OCI-LY3 (cell line): ENCODE measurements around the gene CNR2.
"Not testable (repeated sequence)": the region's sequence is repeated elsewhere in the genome, so short reads cannot be mapped to it uniquely, and the experiment has no call there.

Experiments
- H2AFZ ChIP-seq: fragments of 200-600, 300-600 bp; shearing (Covaris generic); 2 replicates; pipeline ENCODE4 v1.6.0; 2014; ENCODE audit warnings: antibody characterized with exemption, low read depth, low read length
- H3K27ac ChIP-seq: fragments of 200-600, 300-600 bp; sonication (generic); 2 replicates; pipeline ENCODE4 v1.5.1; 2014; ENCODE audit warnings: mild to moderate bottlenecking, low read length, moderate library complexity, mixed read lengths
- H3K27me3 ChIP-seq: fragments of 200-600, 300-600 bp; sonication (generic); 2 replicates; pipeline ENCODE4 v1.6.1; 2014; ENCODE audit warnings: low read depth, low read length, mixed read lengths
- H3K36me3 ChIP-seq: fragments of 200-600, 300-600 bp; sonication (generic); replicated peaks from 2 replicates; pipeline ENCODE3; 2014; ENCODE audit warnings: low read depth, low read length, mixed read lengths
- H3K4me1 ChIP-seq: fragments of 300-600, 200-600 bp; sonication (generic); 2 replicates; pipeline ENCODE4 v1.6.1; 2014; ENCODE audit warnings: low read length, mixed read lengths
- H3K4me2 ChIP-seq: fragments of 200-600, 300-600 bp; sonication (generic); 2 replicates; pipeline ENCODE4 v1.6.1; 2014; ENCODE audit warnings: low read length, mixed read lengths
- H3K4me3 ChIP-seq: fragments of 300-600, 200-600 bp; sonication (generic); 2 replicates; pipeline ENCODE4 v1.5.1; 2014; ENCODE audit warnings: antibody characterized with exemption, mild to moderate bottlenecking, low read length, moderate library complexity
- H3K79me2 ChIP-seq: fragments of 300-600, 200-600 bp; shearing (Covaris generic); 2 replicates; pipeline ENCODE4 v1.6.1; 2014; ENCODE audit warnings: mild to moderate bottlenecking, low read length, mixed read lengths
- H3K9ac ChIP-seq: fragments of 300-600, 200-600 bp; shearing (Covaris generic); 2 replicates; pipeline ENCODE4 v1.6.0; 2014; ENCODE audit warnings: mild to moderate bottlenecking, low read length, moderate library complexity
- H3K9me3 ChIP-seq: fragments of 200-600, 300-600 bp; shearing (Covaris generic); 2 replicates; pipeline ENCODE4 v1.6.1; 2014; ENCODE audit warnings: low read length, mixed read lengths; ENCODE audit not compliant: insufficient read depth
- H4K20me1 ChIP-seq: fragments of 200-600, 300-600 bp; sonication (generic); 2 replicates; pipeline ENCODE4 v1.6.1; 2016; ENCODE audit warnings: low read length, mixed read lengths; ENCODE audit not compliant: insufficient read depth
- CTCF ChIP-seq: fragments of 200-600, 300-600 bp; sonication (generic); IDR thresholded peaks from 2 replicates; pipeline ENCODE4 v1.5.1; 2014; ENCODE audit warnings: antibody characterized with exemption, low read length, low read depth
- EZH2phosphoT487 ChIP-seq: fragments of 200-600 bp; shearing (Covaris generic); IDR thresholded peaks from 2 replicates; pipeline ENCODE4 v1.6.1; 2018; ENCODE audit warnings: antibody characterized with exemption, mixed run types, low read depth

The CNR2 gene

GRCh38 chr1:23862640-23863039 is 50.5 kb downstream of the CNR2 start:
- H3K27ac ChIP-seq = no peak overlapping the region
- H3K27me3 ChIP-seq = no peaks in the 10 kb centered on the region
- H3K36me3 ChIP-seq = peaks cover 32% of the 10 kb centered on the region
- H2AFZ ChIP-seq = no peak overlapping the region
- H3K4me3 ChIP-seq = no peak overlapping the region
- H4K20me1 ChIP-seq = no peaks in the 10 kb centered on the region
- H3K9ac ChIP-seq = no peak overlapping the region
- TF ChIP-seq EZH2phosphoT487 (no peak), CTCF (no peak)
- H3K79me2 ChIP-seq = peaks cover 13% of the 10 kb centered on the region
- no peaks in the 10 kb centered on the region for H3K9me3 ChIP-seq
- no peak overlapping the region for H3K4me2 ChIP-seq
- peaks cover 11% of the 10 kb centered on the region for H3K4me1 ChIP-seq

- no peaks in the 10 kb centered on the region for H3K79me2 ChIP-seq
- H3K36me3 ChIP-seq = peaks cover 4% of the 10 kb centered on the region
- H3K27ac ChIP-seq = no peak overlapping the region
- no peaks in the 10 kb centered on the region for H3K27me3 ChIP-seq
- H3K9me3 ChIP-seq = no peaks in the 10 kb centered on the region
- H3K4me1 ChIP-seq = no peaks in the 10 kb centered on the region
- no peak overlapping the region for H3K9ac ChIP-seq
- peak; percentile 38 for TF ChIP-seq CTCF
- no peak for TF ChIP-seq EZH2phosphoT487
- no peaks in the 10 kb centered on the region for H4K20me1 ChIP-seq
- no peak overlapping the region for H3K4me3 ChIP-seq
- no peak overlapping the region for H3K4me2 ChIP-seq
- H2AFZ ChIP-seq = no peak overlapping the region
These were observed 58.6 kb downstream of the CNR2 start for GRCh38 chr1:23854568-23854967.

GRCh38 chr1:23853124-23853523 is 60.0 kb downstream of the CNR2 start:
- H3K27me3 ChIP-seq, H3K9ac ChIP-seq, H3K27ac ChIP-seq, H3K79me2 ChIP-seq, H3K9me3 ChIP-seq, H2AFZ ChIP-seq, H3K36me3 ChIP-seq, H3K4me3 ChIP-seq, H3K4me2 ChIP-seq, H3K4me1 ChIP-seq, H4K20me1 ChIP-seq: not testable (repeated sequence)

GRCh38 chr1:23851406-23851805 is 61.8 kb downstream of the CNR2 start:
- H3K36me3 ChIP-seq = peaks cover 17% of the 10 kb centered on the region
- H3K27ac ChIP-seq, H4K20me1 ChIP-seq, H3K4me1 ChIP-seq, H2AFZ ChIP-seq, H3K4me2 ChIP-seq, H3K79me2 ChIP-seq, H3K9me3 ChIP-seq, H3K9ac ChIP-seq, H3K4me3 ChIP-seq, H3K27me3 ChIP-seq: not testable (repeated sequence)

- TF ChIP-seq EZH2phosphoT487 (no peak), CTCF (no peak)
- Histone ChIP-seq H3K27ac (no peak overlapping the region), H3K4me3 (no peak overlapping the region), H3K4me2 (no peak overlapping the region), H2AFZ (no peak overlapping the region), H3K36me3 (peaks cover 26% of the 10 kb centered on the region), H3K27me3 (no peaks in the 10 kb centered on the region), H3K9ac (no peak overlapping the region), H3K9me3 (no peaks in the 10 kb centered on the region), H4K20me1 (no peaks in the 10 kb centered on the region), H3K79me2 (no peaks in the 10 kb centered on the region), H3K4me1 (no peaks in the 10 kb centered on the region)
These were observed 64.2 kb downstream of the CNR2 start for GRCh38 chr1:23848673-23849616.

- H3K27ac ChIP-seq, H3K79me2 ChIP-seq, H3K27me3 ChIP-seq, H3K4me1 ChIP-seq, H2AFZ ChIP-seq, H4K20me1 ChIP-seq, H3K4me3 ChIP-seq, H3K9me3 ChIP-seq, H3K4me2 ChIP-seq, H3K9ac ChIP-seq: not testable (repeated sequence)
- peaks cover 26% of the 10 kb centered on the region for H3K36me3 ChIP-seq
These were observed 65.6 kb downstream of the CNR2 start for GRCh38 chr1:23847482-23848095.
